Vagina (tissue), 2 donors: Measurements from ENCODE around the gene PCDHA5.
"Not testable (repeated sequence)": the region's sequence is repeated elsewhere in the genome, so short reads cannot be mapped to it uniquely, and the experiment has no call there.

Source experiments
- POLR2A ChIP-seq, 2 donors: fragments of 450-650 bp; IDR thresholded peaks; one replicate each; pipeline ENCODE4 v1.6.1; 2017; ENCODE audit warnings: antibody characterized with exemption in 2 of 2, mild to moderate bottlenecking in 2 of 2, moderate library complexity in 2 of 2
- POLR2AphosphoS5 ChIP-seq, 2 donors: sonication (generic); formaldehyde crosslinking; IDR thresholded peaks; one replicate each; pipeline ENCODE4 v1.9.0; 2017; ENCODE audit warnings: antibody characterized with exemption in 2 of 2, mild to moderate bottlenecking in 2 of 2, low read depth in 1 of 2; ENCODE audit not compliant: insufficient read depth in 1 of 2

DNA sequence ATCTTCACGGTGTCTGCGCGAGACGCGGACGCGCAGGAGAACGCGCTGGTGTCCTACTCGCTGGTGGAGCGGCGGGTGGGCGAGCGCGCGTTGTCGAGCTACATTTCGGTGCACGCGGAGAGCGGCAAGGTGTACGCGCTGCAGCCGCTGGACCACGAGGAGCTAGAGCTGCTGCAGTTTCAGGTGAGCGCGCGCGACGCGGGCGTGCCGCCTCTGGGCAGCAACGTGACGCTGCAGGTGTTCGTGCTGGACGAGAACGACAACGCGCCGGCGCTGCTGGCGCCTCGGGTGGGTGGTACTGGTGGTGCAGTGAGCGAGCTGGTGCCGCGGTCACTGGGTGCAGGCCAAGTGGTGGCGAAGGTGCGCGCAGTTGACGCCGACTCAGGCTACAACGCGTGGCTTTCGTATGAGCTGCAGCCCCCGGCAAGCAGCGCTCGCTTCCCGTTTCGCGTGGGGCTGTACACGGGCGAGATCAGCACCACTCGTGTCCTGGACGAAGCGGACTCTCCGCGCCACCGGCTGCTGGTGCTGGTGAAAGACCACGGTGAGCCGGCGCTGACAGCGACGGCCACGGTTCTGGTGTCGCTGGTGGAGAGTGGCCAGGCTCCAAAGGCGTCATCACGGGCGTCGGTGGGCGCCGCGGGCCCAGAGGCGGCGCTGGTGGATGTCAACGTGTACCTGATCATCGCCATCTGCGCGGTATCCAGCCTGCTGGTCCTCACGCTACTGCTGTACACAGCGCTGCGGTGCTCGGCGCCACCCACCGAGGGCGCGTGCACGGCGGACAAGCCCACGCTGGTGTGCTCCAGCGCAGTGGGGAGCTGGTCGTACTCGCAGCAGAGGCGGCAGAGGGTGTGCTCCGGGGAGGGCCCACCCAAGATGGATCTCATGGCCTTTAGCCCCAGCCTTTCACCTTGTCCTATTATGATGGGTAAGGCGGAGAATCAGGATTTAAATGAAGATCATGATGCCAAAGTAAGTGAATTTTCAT, 8.4 kb downstream of the PCDHA5 start:
- TF ChIP-seq POLR2A (IDR thresholded peaks at IDR 0.05); POLR2AphosphoS5 (IDR thresholded peaks at IDR 0.05; ENCODE audit: insufficient read depth in 1 of 2, low read depth in 1 of 2): not testable (repeated sequence)
